Measurements from ENCODE around the gene IQGAP2. TPM values are rescaled to one million over a fixed set of nuclear protein-coding genes. Genes with fewer than 3 reads are reported as not detected.

IQGAP2 gene
- total and polyA plus RNA-seq, 2 of the 8 experiments (the other 6 are each of a cell fraction or from before 2014, with no cell fraction given), result 19.7 to 66.0 TPM

GRCh38 chr5:76456258-76456657, 53.2 kb downstream of the IQGAP2 start:
- Histone ChIP-seq H3K4me2 (ENCODE audit: insufficient read depth in 1 of 2, low read depth in 2 of 2, low read length in 2 of 2) (no peak overlapping the region), H3K23ac (ENCODE audit: insufficient read length) (no peak overlapping the region), H3K79me2 (ENCODE audit: control insufficient read depth in 1 of 2, insufficient read depth in 2 of 2, low read length in 2 of 2) (peaks cover 0 to 18% of the 10 kb centered on the region in 2 experiments; a peak in 2 of 4 replicates), H3K9ac (replicated peaks in 1 of 4; ENCODE audit: extremely low read depth in 1 of 4, low read depth in 3 of 4, low read length in 3 of 4) (no peak overlapping the region), H3K4me1 (replicated peaks in 1 of 4; ENCODE audit: control insufficient read depth in 3 of 4, insufficient read depth in 4 of 4, low read length in 3 of 4) (no peaks in the 10 kb centered on the region; a peak in 1 of 7 replicates), H4K20me1 (replicated peaks in 1 of 2; ENCODE audit: control insufficient read depth in 1 of 2, insufficient read depth in 2 of 2, low read length in 2 of 2) (no peaks in the 10 kb centered on the region), H4K8ac (ENCODE audit: extremely low read depth, insufficient read depth, low read length) (no peak overlapping the region), H2AFZ (ENCODE audit: low read length) (no peak overlapping the region), H2BK5ac (ENCODE audit: low read depth, low read length) (no peak overlapping the region), H2BK120ac (replicated peaks; ENCODE audit: low read depth, low read length) (no peak overlapping the region), H3K23me2 (ENCODE audit: low read depth, low read length) (no peaks in the 10 kb centered on the region), H3K14ac (ENCODE audit: insufficient read length) (no peak overlapping the region), H3K4me3 (ENCODE audit: extremely low read depth in 1 of 4, insufficient read depth in 2 of 4, low read depth in 3 of 4, low read length in 4 of 4) (no peak overlapping the region), H2AK5ac (ENCODE audit: low read depth, low read length) (no peak overlapping the region), H3K56ac (replicated peaks; ENCODE audit: insufficient read length, low read depth, low read length) (no peak overlapping the region), H4K91ac (replicated peaks; ENCODE audit: insufficient read length, low read length) (no peak overlapping the region), H2BK15ac (ENCODE audit: low read length) (no peak overlapping the region), H3K79me1 (ENCODE audit: low read depth, low read length) (peaks cover under 1% of the 10 kb centered on the region), H2BK20ac (ENCODE audit: low read length) (no peak overlapping the region), H3K18ac (ENCODE audit: extremely low read depth, low read length) (no peak overlapping the region), H3K4ac (replicated peaks; ENCODE audit: insufficient read length, low read depth, low read length) (no peak overlapping the region), H4K5ac (ENCODE audit: insufficient read length, low read depth, low read length) (no peak overlapping the region), H3K27ac (ENCODE audit: low read depth, low read length) (no peak overlapping the region), H2BK12ac (ENCODE audit: low read depth, low read length) (no peak overlapping the region), H3K27me3 (replicated peaks in 1 of 4; ENCODE audit: control insufficient read depth in 3 of 4, extremely low read depth in 1 of 4, insufficient read depth in 3 of 4, low read length in 3 of 4) (no peaks in the 10 kb centered on the region), H3K9me3 (ENCODE audit: insufficient read depth in 2 of 2, low read depth in 1 of 2, low read length in 1 of 2) (no peaks in the 10 kb centered on the region), H3K36me3 (ENCODE audit: control insufficient read depth in 2 of 4, insufficient read depth in 4 of 4, low read length in 3 of 4) (no peaks in the 10 kb centered on the region)
- ChIA-PET POLR2A (ENCODE audit: partially characterized antibody) (no interaction called here), CTCF (ENCODE audit: partially characterized antibody) (interaction anchor here (1.0 kb wide), 1 partner anchor 29 kb away, joined by 3 read pairs; no protein-coding TSS in a partner anchor)
- FAIRE-seq (no peak), DNase-seq (ENCODE audit: low read depth in 1 of 2, low spot score in 2 of 2) (no peak)
- WGBS, 2 experiments (ENCODE audit: extremely low coverage in 1 of 2, insufficient coverage in 1 of 2, insufficient read length in 1 of 2, insufficient replicate concordance in 2 of 2, low coverage in 1 of 2, low lambda C conversion rate in 2 of 2, missing lambda C conversion rate in 1 of 2), result 85% methylated on average over 4 of the region's 4 CpGs; no CpG with 5 or more reads in 1 of the 2 experiments
- TF ChIP-seq ASH2L (IDR thresholded peaks at IDR 0.05; ENCODE audit: low read length), result no peak
- no peak for TF ChIP-seq HDAC2 (IDR thresholded peaks at IDR 0.05; ENCODE audit: borderline replicate concordance in 1 of 2, low read depth in 2 of 2, low read length in 2 of 2)
- TF ChIP-seq TAF1 (IDR thresholded peaks at IDR 0.05; ENCODE audit: low read depth, low read length), result no peak
- TF ChIP-seq CTCF (IDR thresholded peaks at IDR 0.05; ENCODE audit: control extremely low read depth in 1 of 3, insufficient read depth in 1 of 3, low read depth in 1 of 3, low read length in 3 of 3), result no peak

All from H1 (cell line).